ENCODE results near the gene PCBP3. TPM values are rescaled to one million over a fixed set of nuclear protein-coding genes. Genes with fewer than 3 reads are reported as not detected.

PCBP3 gene
- total RNA-seq, 1 donor from 2014 or later = 4.6 TPM

GRCh38 chr21:45629046-45629981 is 14.2 kb upstream of the PCBP3 start:
- TF ChIP-seq CTCF (IDR thresholded peaks at IDR 0.05) (no peak), EZH2phosphoT487 (IDR thresholded peaks at IDR 0.05) (no peak), EZH2 (IDR thresholded peaks at IDR 0.05) (no peak)
- H3K9ac ChIP-seq = no peak overlapping the region
- no peaks in the 10 kb centered on the region for H3K36me3 Mint-ChIP-seq
- H3K4me2 ChIP-seq = no peak overlapping the region
- no peak for DNase-seq (ENCODE audit: low spot score)
- peaks cover 6% of the 10 kb centered on the region for H3K27me3 Mint-ChIP-seq (ENCODE audit: insufficient read depth, low read depth)
- H3K9me3 Mint-ChIP-seq = no peaks in the 10 kb centered on the region
- H3K27ac Mint-ChIP-seq = no peak overlapping the region
- no peaks in the 10 kb centered on the region for H3K36me3 ChIP-seq
- H3K4me3 ChIP-seq = no peak overlapping the region
- H3K4me3 Mint-ChIP-seq = no peak overlapping the region
- no peaks in the 10 kb centered on the region for H3K27me3 ChIP-seq
- H4K20me1 ChIP-seq (ENCODE audit: low read depth) = no peaks in the 10 kb centered on the region
- H3K79me2 ChIP-seq (ENCODE audit: low read depth) = no peaks in the 10 kb centered on the region
- H3F3A ChIP-seq (ENCODE audit: low read depth) = no peaks in the 10 kb centered on the region
- H3K4me1 Mint-ChIP-seq = no peaks in the 10 kb centered on the region
- H3K9me3 ChIP-seq (ENCODE audit: low read depth) = no peaks in the 10 kb centered on the region
- no peak overlapping the region for H3K27ac ChIP-seq
- no peaks in the 10 kb centered on the region for H3K4me1 ChIP-seq
- no peak overlapping the region for H2AFZ ChIP-seq (replicated peaks)

GRCh38 chr21:45630066-45630694 is 13.3 kb upstream of the PCBP3 start:
- no peaks in the 10 kb centered on the region for H3K4me1 Mint-ChIP-seq
- H3K27ac Mint-ChIP-seq = no peak overlapping the region
- H3K27me3 ChIP-seq = no peaks in the 10 kb centered on the region
- no peaks in the 10 kb centered on the region for H3K9me3 Mint-ChIP-seq
- no peaks in the 10 kb centered on the region for H3K36me3 Mint-ChIP-seq
- H3K27ac ChIP-seq = no peak overlapping the region
- H3F3A ChIP-seq (ENCODE audit: low read depth) = peaks cover 3% of the 10 kb centered on the region
- H3K79me2 ChIP-seq (ENCODE audit: low read depth) = no peaks in the 10 kb centered on the region
- H3K9me3 ChIP-seq (ENCODE audit: low read depth) = no peaks in the 10 kb centered on the region
- peaks cover 4% of the 10 kb centered on the region for H3K27me3 Mint-ChIP-seq (ENCODE audit: insufficient read depth, low read depth)
- no peak overlapping the region for H3K4me2 ChIP-seq
- no peaks in the 10 kb centered on the region for H4K20me1 ChIP-seq (ENCODE audit: low read depth)
- H3K36me3 ChIP-seq = no peaks in the 10 kb centered on the region
- no peaks in the 10 kb centered on the region for H3K4me1 ChIP-seq
- H2AFZ ChIP-seq (replicated peaks) = no peak overlapping the region
- H3K9ac ChIP-seq = no peak overlapping the region
- no peak overlapping the region for H3K4me3 Mint-ChIP-seq
- H3K4me3 ChIP-seq = no peak overlapping the region
- no peak for DNase-seq (ENCODE audit: low spot score)
- no peak for TF ChIP-seq CTCF (IDR thresholded peaks at IDR 0.05)
- TF ChIP-seq EZH2 (IDR thresholded peaks at IDR 0.05) = no peak
- no peak for TF ChIP-seq EZH2phosphoT487 (IDR thresholded peaks at IDR 0.05)

GRCh38 chr21:45630876-45631275 is 12.6 kb upstream of the PCBP3 start:
- H3K27me3 Mint-ChIP-seq (ENCODE audit: insufficient read depth, low read depth) = peaks cover 4% of the 10 kb centered on the region
- H4K20me1 ChIP-seq (ENCODE audit: low read depth) = no peaks in the 10 kb centered on the region
- no peaks in the 10 kb centered on the region for H3K4me1 Mint-ChIP-seq
- no peak overlapping the region for H3K4me2 ChIP-seq
- H3K27ac Mint-ChIP-seq = no peak overlapping the region
- no peaks in the 10 kb centered on the region for H3K9me3 ChIP-seq (ENCODE audit: low read depth)
- H2AFZ ChIP-seq (replicated peaks) = no peak overlapping the region
- H3K9me3 Mint-ChIP-seq = no peaks in the 10 kb centered on the region
- no peak for DNase-seq (ENCODE audit: low spot score)
- H3K27ac ChIP-seq = no peak overlapping the region
- no peaks in the 10 kb centered on the region for H3K27me3 ChIP-seq
- no peak for TF ChIP-seq CTCF (IDR thresholded peaks at IDR 0.05)
- no peak for TF ChIP-seq EZH2phosphoT487 (IDR thresholded peaks at IDR 0.05)
- H3K4me1 ChIP-seq = no peaks in the 10 kb centered on the region
- no peaks in the 10 kb centered on the region for H3K79me2 ChIP-seq (ENCODE audit: low read depth)
- H3F3A ChIP-seq (ENCODE audit: low read depth) = peaks cover 10% of the 10 kb centered on the region
- H3K4me3 ChIP-seq = no peak overlapping the region
- H3K4me3 Mint-ChIP-seq = no peak overlapping the region
- no peaks in the 10 kb centered on the region for H3K36me3 Mint-ChIP-seq
- H3K9ac ChIP-seq = no peak overlapping the region
- H3K36me3 ChIP-seq = no peaks in the 10 kb centered on the region
